Panc1 (cell line): ENCODE results near the gene G6PC3. TPM values are rescaled to one million over a fixed set of nuclear protein-coding genes. Genes with fewer than 3 reads are reported as not detected.
"Not testable (repeated sequence)": the region's sequence is repeated elsewhere in the genome, so short reads cannot be mapped to it uniquely, and the experiment has no call there.

ENCODE experiments used
- ATAC-seq: fragments of 200-7000 bp; cut with Tn5 transposase; 2 replicates; pipeline ENCODE4 v1.9.1; 2020; ENCODE audit warnings: mild to moderate bottlenecking, moderate library complexity
- BruUV-seq: library from RNA; stranded (reverse); fragments of 400-500 nt; replicated peaks from 2 replicates; lab custom pipeline; 2021; lab: Mats Ljungman, UMichigan
- CTCF ChIA-PET: fragments of 300-600 bp; sonication (Branson Sonifier 250); formaldehyde crosslinking; loops from one replicate; lab custom pipeline; 2022; ENCODE audit warnings: antibody characterized with exemption; lab: Charles Lee
- POLR2A ChIA-PET: fragments of 300-600 bp; sonication (Branson Sonifier 250); formaldehyde crosslinking; loops from one replicate; lab custom pipeline; 2022; ENCODE audit warnings: antibody characterized with exemption; lab: Charles Lee
- DNase-seq: peaks from one replicate; pipeline ENCODE4 v3.0.0-alpha.2; 2010; ENCODE audit warnings: low read depth, low spot score
- H3K27ac ChIP-seq: 2 replicates; pipeline ENCODE4 v1.5.1; 2011; ENCODE audit warnings: mild to moderate bottlenecking, low read length, inconsistent platforms
- H3K27me3 ChIP-seq: fragments of 200-500 bp; sonication (Bioruptor generic); 2 replicates; pipeline ENCODE4 v1.6.0; 2014; ENCODE audit warnings: low read length, inconsistent platforms; ENCODE audit not compliant: control insufficient read depth, insufficient read depth
- H3K36me3 ChIP-seq: fragments of 200-500 bp; sonication (Bioruptor generic); 2 replicates; pipeline ENCODE4 v1.5.1; 2014; ENCODE audit warnings: inconsistent platforms, mild to moderate bottlenecking, low read length, moderate library complexity; ENCODE audit not compliant: control insufficient read depth, insufficient read depth
- H3K4me1 ChIP-seq: 2 replicates; pipeline ENCODE4 v1.5.1; 2011; ENCODE audit warnings: inconsistent platforms, mild to moderate bottlenecking, low read length, moderate library complexity; ENCODE audit not compliant: control insufficient read depth, insufficient read depth
- H3K4me3 ChIP-seq, 2 experiments: 2 replicates each; pipeline ENCODE4 v1.5.1; 2011 to 2012; ENCODE audit warnings: low read depth in 2 of 2, low read length in 2 of 2, mild to moderate bottlenecking in 2 of 2, inconsistent platforms in 1 of 2, moderate library complexity in 1 of 2
- H3K9me3 ChIP-seq: fragments of 200-500 bp; sonication (Bioruptor generic); 2 replicates; pipeline ENCODE4 v1.5.1; 2014; ENCODE audit warnings: low read depth, mild to moderate bottlenecking, inconsistent platforms, low read length, moderate library complexity; ENCODE audit not compliant: control insufficient read depth, insufficient read depth
- CTCF ChIP-seq: fragments of 450-650 bp; IDR thresholded peaks from 2 replicates; pipeline ENCODE4 v1.5.1; 2017; ENCODE audit warnings: mild to moderate bottlenecking
- REST ChIP-seq, 2 experiments: IDR thresholded peaks; 2 replicates each; pipeline ENCODE4 v1.6.1; 2011 to 2012; ENCODE audit warnings: low read depth in 2 of 2, control low read depth in 1 of 2, low read length in 1 of 2, mild to moderate bottlenecking in 1 of 2, moderate library complexity in 1 of 2; ENCODE audit not compliant: insufficient read depth in 1 of 2
- SIN3A ChIP-seq: IDR thresholded peaks from 2 replicates; pipeline ENCODE4 v1.6.1; 2012; ENCODE audit warnings: low read depth, mild to moderate bottlenecking, low read length, moderate library complexity, borderline replicate concordance; ENCODE audit not compliant: insufficient read depth
- TCF7L2 ChIP-seq: IDR thresholded peaks from 2 replicates; pipeline ENCODE4 v1.6.1; 2011; ENCODE audit warnings: mild to moderate bottlenecking, low read depth, low read length, inconsistent platforms
- in situ Hi-C: cut with HindIII; loops from 2 replicates; pipeline ENCODE4 v1.10.0; 2016; ENCODE audit warnings: low sequenced_read_pairs, low pct_unique_long_range_greater_than_20kb
- intact Hi-C: fragments of 100-400 bp; cut with micrococcal nuclease; formaldehyde crosslinking; loops from one replicate; pipeline ENCODE4 v1.10.0; 2022; ENCODE audit not compliant: unreplicated experiment
- total RNA-seq: library from RNA; stranded (reverse); gene quantifications from one replicate; pipeline ENCODE4 v1.2.1, GENCODE V29; 2021; ENCODE audit not compliant: unreplicated experiment

The G6PC3 gene
- total RNA-seq, 1 experiment from 2014 or later, result 42.7 TPM

GRCh38 chr17:44095647-44096496, 25.3 kb downstream of the G6PC3 start:
- Histone ChIP-seq H3K27me3 (no peaks in the 10 kb centered on the region), H3K27ac (peak overlapping the region; percentile 85), H3K36me3 (no peaks in the 10 kb centered on the region), H3K9me3 (no peaks in the 10 kb centered on the region), H3K4me3 (peak overlapping the region in 1 of 2 experiments; percentile 12; a peak in 1 of 4 replicates), H3K4me1 (peaks cover 20% of the 10 kb centered on the region)
- DNase-seq (no peak), ATAC-seq (peak; percentile 61)
- TF ChIP-seq TCF7L2 (no peak), CTCF (no peak), SIN3A (no peak), REST (IDR thresholded peaks at IDR 0.05; ENCODE audit: insufficient read depth in 1 of 2, low read depth in 2 of 2, low read length in 1 of 2) (no peak)
- CTCF ChIA-PET, result no interaction called here
- intact Hi-C loops, result no loop called here
- POLR2A ChIA-PET, result no interaction called here
- no TSS peak for BruUV-seq
- in situ Hi-C loops, result no loop called here

GRCh38 chr17:44097110-44097958, 26.8 kb downstream of the G6PC3 start:
- ATAC-seq, result peak; percentile 76
- H3K27ac ChIP-seq, result peak overlapping the region; percentile 18; the same call in 1 of the 2 replicates
- H3K9me3 ChIP-seq, result no peaks in the 10 kb centered on the region
- in situ Hi-C loops (no loop called here), intact Hi-C loops (no loop called here)
- no peaks in the 10 kb centered on the region for H3K27me3 ChIP-seq
- no TSS peak for BruUV-seq
- TF ChIP-seq TCF7L2 (peak; percentile 73), CTCF (no peak)
- no peak overlapping the region for H3K4me3 ChIP-seq
- no peak for DNase-seq
- POLR2A ChIA-PET, result no interaction called here
- peaks cover 20% of the 10 kb centered on the region for H3K4me1 ChIP-seq
- CTCF ChIA-PET, result no interaction called here
- no peaks in the 10 kb centered on the region for H3K36me3 ChIP-seq

GRCh38 chr17:44101858-44102257, 31.3 kb downstream of the G6PC3 start:
- H3K4me1 ChIP-seq, intact Hi-C loops, ATAC-seq, H3K36me3 ChIP-seq, H3K9me3 ChIP-seq, H3K27ac ChIP-seq, POLR2A ChIA-PET, CTCF ChIA-PET, DNase-seq, in situ Hi-C loops, BruUV-seq, H3K27me3 ChIP-seq, H3K4me3 ChIP-seq: not testable (repeated sequence)
